ENCODE results near the gene MMD.

DNA sequence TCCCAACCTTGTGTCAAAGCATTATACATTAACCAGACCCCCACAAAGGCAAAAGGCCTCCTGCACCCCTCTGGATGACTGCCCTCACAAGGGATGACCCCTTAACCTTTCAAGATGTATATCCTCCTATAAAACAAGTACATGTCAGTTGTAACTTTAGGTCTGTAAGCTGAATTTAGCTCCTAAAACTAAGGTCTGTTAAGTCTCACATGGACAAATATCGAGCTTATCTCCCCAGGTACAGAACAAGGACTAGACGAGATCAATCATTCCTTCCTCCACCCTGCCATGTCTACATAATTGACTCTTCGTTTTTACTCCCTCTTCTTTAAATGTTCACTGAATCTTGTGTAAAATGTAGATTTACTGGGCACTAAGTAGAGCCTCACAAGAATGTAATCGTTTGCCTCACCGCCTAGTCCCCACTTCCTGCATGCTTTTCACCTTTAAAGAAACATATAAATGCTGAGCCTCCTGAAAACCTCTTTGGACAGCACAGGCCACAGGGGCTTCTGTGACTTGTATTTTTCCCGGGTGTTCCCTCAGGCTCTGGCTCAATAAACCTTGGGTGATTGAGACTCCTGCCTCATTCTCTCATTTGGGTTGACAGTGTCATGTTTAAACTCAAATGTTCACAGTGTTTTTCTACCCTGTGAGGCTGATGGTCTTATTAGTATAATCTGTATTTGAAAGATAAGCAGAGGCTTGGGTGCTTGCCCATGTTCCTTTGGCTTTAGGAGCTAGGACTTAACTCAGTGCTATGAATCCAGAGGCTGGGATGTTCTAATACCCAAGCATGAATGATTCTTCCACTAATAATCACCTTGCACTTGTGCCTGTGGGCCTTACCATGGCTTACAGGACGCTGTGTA, 37.6 kb downstream of the MMD start:
- TF ChIP-seq POLR2AphosphoS5 (IDR thresholded peaks at IDR 0.05; ENCODE audit: insufficient read depth in 1 of 2, low read depth in 1 of 2) (no peak), CTCF (IDR thresholded peaks at IDR 0.05) (no peak)

Data from vagina (tissue), 2 donors.